HepG2 (cell line): ENCODE measurements around the gene BIRC3. TPM values are rescaled to one million over a fixed set of nuclear protein-coding genes. Genes with fewer than 3 reads are reported as not detected.

ENCODE experiments used
- ARID4A ChIP-seq: sonication (generic); formaldehyde crosslinking; IDR thresholded peaks from 2 replicates; pipeline ENCODE4 v1.5.0; 2020; ENCODE audit warnings: mild to moderate bottlenecking, missing genetic modification reagents, borderline replicate concordance
- BRD4 ChIP-seq: sonication (generic); formaldehyde crosslinking; IDR thresholded peaks from 2 replicates; pipeline ENCODE4 v1.4.0; 2020; ENCODE audit warnings: missing genetic modification reagents
- DZIP1 ChIP-seq: sonication (generic); formaldehyde crosslinking; IDR thresholded peaks from 2 replicates; pipeline ENCODE4 v1.5.0; 2020; ENCODE audit warnings: mild to moderate bottlenecking, missing genetic modification reagents
- MEF2D ChIP-seq: sonication (generic); formaldehyde crosslinking; IDR thresholded peaks from 2 replicates; pipeline ENCODE4 v1.5.1; 2020; ENCODE audit warnings: mild to moderate bottlenecking, missing genetic modification reagents
- MXD3 ChIP-seq: IDR thresholded peaks from 2 replicates; pipeline ENCODE4 v1.6.1; 2016; ENCODE audit warnings: mild to moderate bottlenecking, missing biosample characterization, missing genetic modification reagents
- NFE2L1 ChIP-seq: sonication (generic); formaldehyde crosslinking; IDR thresholded peaks from 2 replicates; pipeline ENCODE4 v1.4.0; 2020; ENCODE audit warnings: missing genetic modification reagents, mild to moderate bottlenecking, borderline replicate concordance
- POLR2A ChIP-seq, 2 experiments: IDR thresholded peaks; 2 replicates each; pipeline ENCODE4 v1.6.1; 2011; ENCODE audit warnings: low read depth in 2 of 2, low read length in 2 of 2, mild to moderate bottlenecking in 1 of 2, moderate library complexity in 1 of 2; ENCODE audit not compliant: insufficient read depth in 1 of 2
- RELA ChIP-seq: sonication (generic); formaldehyde crosslinking; IDR thresholded peaks from 2 replicates; pipeline ENCODE4 v1.4.0; 2020; ENCODE audit warnings: missing genetic modification reagents
- TBP ChIP-seq: sonication (generic); formaldehyde crosslinking; IDR thresholded peaks from 2 replicates; pipeline ENCODE4 v1.5.0; 2020; ENCODE audit warnings: missing genetic modification reagents
- TOE1 ChIP-seq: sonication (generic); formaldehyde crosslinking; IDR thresholded peaks from 2 replicates; pipeline ENCODE4 v1.4.0; 2020; ENCODE audit warnings: mild to moderate bottlenecking, missing genetic modification reagents
- ZBTB33 ChIP-seq: sonication (generic); formaldehyde crosslinking; IDR thresholded peaks from 2 replicates; pipeline ENCODE4 v1.4.0; 2020; ENCODE audit warnings: missing genetic modification reagents
- ZGPAT ChIP-seq: IDR thresholded peaks from 2 replicates; pipeline ENCODE4 v1.6.1; 2016; ENCODE audit warnings: mild to moderate bottlenecking
- ZNF138 ChIP-seq: sonication (generic); formaldehyde crosslinking; IDR thresholded peaks from 2 replicates; pipeline ENCODE4 v1.5.0; 2020; ENCODE audit warnings: mild to moderate bottlenecking, low read depth, missing genetic modification reagents
- ZNF17 ChIP-seq: sonication (generic); formaldehyde crosslinking; IDR thresholded peaks from 2 replicates; pipeline ENCODE4 v1.5.0; 2020; ENCODE audit warnings: mild to moderate bottlenecking, missing genetic modification reagents
- ZNF225 ChIP-seq: sonication (generic); formaldehyde crosslinking; IDR thresholded peaks from 2 replicates; pipeline ENCODE4 v1.4.0; 2020; ENCODE audit warnings: mild to moderate bottlenecking, missing genetic modification reagents
- ZNF44 ChIP-seq: sonication (generic); formaldehyde crosslinking; IDR thresholded peaks from 2 replicates; pipeline ENCODE4 v1.5.1; 2020; ENCODE audit warnings: mild to moderate bottlenecking, missing genetic modification reagents
- ZNF816 ChIP-seq: sonication (generic); formaldehyde crosslinking; IDR thresholded peaks from 2 replicates; pipeline ENCODE4 v1.8.0; 2022; ENCODE audit warnings: missing genetic modification reagents, mild to moderate bottlenecking, borderline replicate concordance
- polyA plus RNA-seq, 8 experiments: library from polyadenylated mRNA; depleted of rRNA in 3 of 8; stranded (reverse) in 7 of 8; unstranded in 1 of 8; fragments of >200 nt; fragmentation: Illumina TruSeq in 4 of 8; extraction: Trizol in 4 of 8; gene quantifications; 2 replicates each; pipeline versions ENCODE4 v1.2.1 to v1.2.3, GENCODE V29; 2011 to 2016; ENCODE audit warnings: low read depth in 4 of 8, missing spikeins in 1 of 8, mixed read lengths in 1 of 8; ENCODE audit not compliant: insufficient read depth in 1 of 8
- total RNA-seq, 5 experiments: library from RNA; depleted of rRNA; stranded (reverse); fragments of >200 nt; fragmentation: Illumina TruSeq; extraction: Trizol; gene quantifications; 2 replicates each; pipeline ENCODE4 v1.2.3, GENCODE V29; 2016; ENCODE audit warnings: low read depth in 1 of 5

The BIRC3 gene
- total and polyA plus RNA-seq, 2 of the 13 experiments (the other 11 are each of a cell fraction or from before 2014, with no cell fraction given) = 0.41 to 4.2 TPM

GRCh38 chr11:102268083-102268984 lies 49.0 kb upstream of the BIRC3 start (continued):
- TF ChIP-seq POLR2A (IDR thresholded peaks at IDR 0.05; ENCODE audit: insufficient read depth in 1 of 2, low read depth in 2 of 2, low read length in 2 of 2) (peak in 1 of 2 experiments; percentile 49; a peak in 2 of 4 replicates), ZNF225 (CRISPR knock-in tag) (no peak), RELA (CRISPR knock-in tag) (no peak), ZNF816 (CRISPR knock-in tag) (no peak), TOE1 (no peak), ZNF138 (CRISPR knock-in tag) (0 out of 2 replicates have a peak, but pooled peaks have one; percentile 41), MEF2D (CRISPR knock-in tag) (no peak), BRD4 (CRISPR knock-in tag) (peak; percentile 20; the same call in 1 of the 2 replicates), ZGPAT (CRISPR knock-in tag) (peak; percentile 20; the same call in 1 of the 2 replicates), NFE2L1 (no peak), ZBTB33 (CRISPR knock-in tag) (no peak), ZNF17 (no peak), MXD3 (CRISPR knock-in tag) (no peak), ARID4A (CRISPR knock-in tag) (peak; percentile 49; the same call in 1 of the 2 replicates), ZNF44 (CRISPR knock-in tag) (no peak), TBP (CRISPR knock-in tag) (no peak), DZIP1 (CRISPR knock-in tag) (no peak)
